CD4-positive, alpha-beta T cell (primary cell): ENCODE data around the gene IPCEF1. TPM values are rescaled to one million over a fixed set of nuclear protein-coding genes. Genes with fewer than 3 reads are reported as not detected.

Source experiments
- ATAC-seq: fragments of 200-7000 bp; cut with Tn5 transposase; one replicate; pipeline ENCODE4 v1.10.0; 2022; ENCODE audit warnings: mild to moderate bottlenecking; ENCODE audit not compliant: poor library complexity
- CTCF ChIA-PET: fragments of 350-600 bp; sonication (Branson Sonifier 250); formaldehyde crosslinking; loops from one replicate; lab custom pipeline; 2021; ENCODE audit warnings: antibody characterized with exemption, inconsistent platforms; lab: Charles Lee
- POLR2A ChIA-PET: fragments of 350-600 bp; sonication (Branson Sonifier 250); formaldehyde crosslinking; loops from one replicate; lab custom pipeline; 2021; ENCODE audit warnings: antibody characterized with exemption, inconsistent platforms; lab: Charles Lee
- DNase-seq, 14 experiments: peaks; one replicate each; pipeline ENCODE4 v3.0.0-alpha.2; 2013 to 2020; ENCODE audit warnings: mixed read lengths in 2 of 14
- H3K27ac ChIP-seq, 2 donors: one replicate each; pipeline versions ENCODE4 v1.5.1 to v1.7.0; 2013; ENCODE audit warnings: low read length in 2 of 2, low read depth in 1 of 2, mild to moderate bottlenecking in 1 of 2
- H3K27me3 ChIP-seq, 2 experiments: 1 replicate in 1 of 2; 2 replicates in 1 of 2; pipeline versions ENCODE4 v1.6.1 to v1.7.0; 2013; ENCODE audit warnings: low read length in 2 of 2, control low read depth in 1 of 2, mild to moderate bottlenecking in 1 of 2, moderate library complexity in 1 of 2; ENCODE audit not compliant: insufficient read depth in 2 of 2, control insufficient read depth in 1 of 2
- H3K36me3 ChIP-seq: one replicate; pipeline ENCODE4 v1.6.1; 2013; ENCODE audit warnings: low read length, control low read depth; ENCODE audit not compliant: insufficient read depth
- H3K4me1 ChIP-seq: one replicate; pipeline ENCODE4 v1.6.1; 2013; ENCODE audit warnings: low read length, control low read depth; ENCODE audit not compliant: insufficient read depth
- H3K4me3 ChIP-seq: one replicate; pipeline ENCODE4 v1.5.1; 2013; ENCODE audit warnings: mild to moderate bottlenecking, low read length, moderate library complexity
- H3K9me3 ChIP-seq, 2 experiments: 1 replicate in 1 of 2; 2 replicates in 1 of 2; pipeline versions ENCODE4 v1.6.1 to v1.7.0; 2013; ENCODE audit warnings: low read length in 2 of 2, mild to moderate bottlenecking in 2 of 2, control low read depth in 1 of 2, moderate library complexity in 1 of 2; ENCODE audit not compliant: control insufficient read depth in 1 of 2, insufficient read depth in 1 of 2
- H3K27ac Mint-ChIP-seq: one replicate; pipeline ENCODE4 v1.8.0; 2020; ENCODE audit warnings: mixed read lengths
- H3K27me3 Mint-ChIP-seq: one replicate; pipeline ENCODE4 v1.8.0; 2021; ENCODE audit warnings: mixed read lengths
- H3K36me3 Mint-ChIP-seq: one replicate; pipeline ENCODE4 v1.8.0; 2021; ENCODE audit warnings: low read depth, mixed read lengths
- H3K4me1 Mint-ChIP-seq: one replicate; pipeline ENCODE4 v1.8.0; 2021; ENCODE audit warnings: low read depth, mixed read lengths
- H3K4me3 Mint-ChIP-seq: one replicate; pipeline ENCODE4 v1.8.0; 2020; ENCODE audit warnings: mild to moderate bottlenecking, mixed read lengths
- H3K9me3 Mint-ChIP-seq: one replicate; pipeline ENCODE4 v1.8.0; 2020; ENCODE audit warnings: mixed read lengths
- CTCF ChIP-seq: fragments of 200-600 bp; IDR thresholded peaks from one replicate; pipeline ENCODE4 v1.8.0; 2022; ENCODE audit warnings: antibody characterized with exemption, mild to moderate bottlenecking
- intact Hi-C, 2 experiments: fragments of 100-400 bp; cut with DNase I in 1 of 2; cut with micrococcal nuclease in 1 of 2; formaldehyde crosslinking; loops; one replicate each; pipeline versions ENCODE4 v1.15.1 to v1.9.0; 2023 to 2025; cut with DNase I, micrococcal nuclease
- total RNA-seq, 174 experiments: library from RNA in 2 of 174; stranded (reverse) in 2 of 174; gene quantifications; one replicate each; pipeline ENCODE4 v1.2.3 and lab custom pipeline; 2021 to 2026

The IPCEF1 gene
- total RNA-seq, 2 experiments from 2014 or later, result 92.4 to 96.8 TPM

DNA sequence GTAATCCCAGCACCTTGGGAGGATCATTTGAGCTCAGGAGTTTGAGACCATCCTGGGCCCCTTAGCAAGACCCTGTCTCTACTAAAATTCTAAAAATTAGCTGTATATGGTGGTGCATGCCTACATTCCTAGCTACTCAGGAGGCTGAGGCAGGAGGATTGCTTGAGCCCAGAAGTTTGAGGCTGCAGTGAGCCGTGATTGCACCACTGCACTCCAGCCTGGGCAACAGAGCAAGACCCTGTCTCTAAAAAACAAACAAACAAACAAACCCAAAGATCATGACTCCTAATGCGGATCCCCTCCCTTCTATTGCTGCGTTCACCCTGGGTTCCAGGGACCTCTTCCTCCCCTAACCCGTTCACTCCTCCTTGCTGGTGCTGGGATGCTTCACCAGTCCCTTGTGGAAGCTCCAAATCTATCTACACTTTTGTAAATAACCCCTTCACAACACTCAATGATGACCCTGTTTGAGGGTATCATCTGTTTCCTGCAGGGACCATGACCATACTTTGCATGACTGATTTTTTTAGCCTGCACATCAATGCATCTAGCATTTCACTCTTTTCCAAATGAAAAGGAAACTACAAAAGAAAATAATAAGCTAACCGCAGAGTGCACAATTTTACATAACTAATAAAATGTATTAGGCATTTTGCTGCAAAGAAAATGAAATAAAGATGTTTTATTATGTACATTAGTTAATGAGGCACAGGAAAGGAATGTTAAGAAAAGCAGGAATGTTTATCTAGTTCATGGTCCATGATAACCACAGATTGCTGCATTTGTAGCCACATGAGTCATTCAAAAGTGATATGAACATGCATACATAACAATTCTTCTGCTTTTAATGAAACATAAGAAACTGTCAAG, 30.5 kb upstream of the IPCEF1 start:
- Mint-ChIP-seq H3K36me3 (no peaks in the 10 kb centered on the region), H3K9me3 (peaks cover 6% of the 10 kb centered on the region), H3K4me3 (no peak overlapping the region), H3K4me1 (no peaks in the 10 kb centered on the region), H3K27ac (no peak overlapping the region), H3K27me3 (peaks cover 20% of the 10 kb centered on the region)
- DNase-seq (no peak), ATAC-seq (no peak)
- ChIA-PET POLR2A (no interaction called here), CTCF (no interaction called here)
- no peak overlapping the region for H3K4me3 ChIP-seq
- no peak overlapping the region for H3K27ac ChIP-seq
- no peaks in the 10 kb centered on the region for H3K27me3 ChIP-seq
- TF ChIP-seq CTCF, result no peak
- H3K9me3 ChIP-seq, result peaks cover 6 to 10% of the 10 kb centered on the region in 2 experiments
- no peaks in the 10 kb centered on the region for H3K36me3 ChIP-seq
- intact Hi-C loops, result no loop called here
- no peaks in the 10 kb centered on the region for H3K4me1 ChIP-seq

- H3K36me3 Mint-ChIP-seq, result no peaks in the 10 kb centered on the region
- no peak overlapping the region for H3K27ac ChIP-seq
- no peaks in the 10 kb centered on the region for H3K36me3 ChIP-seq
- DNase-seq (no peak), ATAC-seq (no peak)
- ChIA-PET CTCF (no interaction called here), POLR2A (no interaction called here)
- TF ChIP-seq CTCF, result no peak
- no peaks in the 10 kb centered on the region for H3K4me1 ChIP-seq
- H3K4me1 Mint-ChIP-seq, result no peaks in the 10 kb centered on the region
- no peak overlapping the region for H3K4me3 ChIP-seq
- H3K27me3 Mint-ChIP-seq, result peaks cover 15% of the 10 kb centered on the region
- no peak overlapping the region for H3K4me3 Mint-ChIP-seq
- H3K27me3 ChIP-seq, result no peaks in the 10 kb centered on the region
- no peak overlapping the region for H3K27ac Mint-ChIP-seq
- intact Hi-C loops, result no loop called here
- H3K9me3 Mint-ChIP-seq, result peaks cover 4% of the 10 kb centered on the region
- H3K9me3 ChIP-seq, result peaks cover 3 to 6% of the 10 kb centered on the region in 2 experiments
These were observed 27.6 kb upstream of the IPCEF1 start for GRCh38 chr6:154384191-154384590.

- H3K9me3 Mint-ChIP-seq, result peaks cover 3% of the 10 kb centered on the region
- no peak for ATAC-seq
- Histone ChIP-seq H3K9me3 (peaks cover 3 to 6% of the 10 kb centered on the region in 2 experiments), H3K27ac (no peak overlapping the region), H3K4me1 (no peaks in the 10 kb centered on the region), H3K36me3 (no peaks in the 10 kb centered on the region), H3K4me3 (no peak overlapping the region), H3K27me3 (no peaks in the 10 kb centered on the region)
- H3K4me3 Mint-ChIP-seq, result no peak overlapping the region
- peaks cover 13% of the 10 kb centered on the region for H3K27me3 Mint-ChIP-seq
- no peaks in the 10 kb centered on the region for H3K4me1 Mint-ChIP-seq
- no peaks in the 10 kb centered on the region for H3K36me3 Mint-ChIP-seq
- DNase-seq, result no peak
- intact Hi-C loops, result no loop called here
- H3K27ac Mint-ChIP-seq, result no peak overlapping the region
- ChIA-PET CTCF (no interaction called here), POLR2A (no interaction called here)
- TF ChIP-seq CTCF, result no peak
These were observed 26.7 kb upstream of the IPCEF1 start for GRCh38 chr6:154383273-154383672.
